GM15510 (cell line): ENCODE measurements around the gene MAST4.

Source experiments
- POLR2A ChIP-seq: IDR thresholded peaks from 3 replicates; pipeline ENCODE4 v1.6.1; 2011; ENCODE audit warnings: borderline replicate concordance; ENCODE audit not compliant: insufficient read length; ENCODE audit errors: extremely low read depth

The MAST4 gene

GRCh38 chr5:66757834-66758371 is 161.7 kb downstream of the MAST4 start:
- no peak for TF ChIP-seq POLR2A

- TF ChIP-seq POLR2A = no peak
These were observed 173.0 kb downstream of the MAST4 start for GRCh38 chr5:66769030-66769733.

GRCh38 chr5:66769839-66770617 is 173.8 kb downstream of the MAST4 start:
- no peak for TF ChIP-seq POLR2A

GRCh38 chr5:66777868-66778267 is 181.7 kb downstream of the MAST4 start:
- TF ChIP-seq POLR2A = no peak

- TF ChIP-seq POLR2A = no peak
These were observed 183.3 kb downstream of the MAST4 start for GRCh38 chr5:66779528-66779927.

- no peak for TF ChIP-seq POLR2A
These were observed 192.4 kb downstream of the MAST4 start for GRCh38 chr5:66788556-66788955.

GRCh38 chr5:66789434-66789833 is 193.2 kb downstream of the MAST4 start:
- TF ChIP-seq POLR2A = no peak

- TF ChIP-seq POLR2A = no peak
These were observed 196.9 kb downstream of the MAST4 start for GRCh38 chr5:66793049-66793448.

- TF ChIP-seq POLR2A = no peak
These were observed 199.5 kb downstream of the MAST4 start for GRCh38 chr5:66795682-66796081.

GRCh38 chr5:66796305-66797292 is 200.4 kb downstream of the MAST4 start:
- TF ChIP-seq POLR2A = no peak

GRCh38 chr5:66802941-66803340 is 206.7 kb downstream of the MAST4 start:
- TF ChIP-seq POLR2A = no peak

- no peak for TF ChIP-seq POLR2A
These were observed 209.6 kb downstream of the MAST4 start for GRCh38 chr5:66805514-66806430.

- no peak for TF ChIP-seq POLR2A
These were observed 211.6 kb downstream of the MAST4 start for GRCh38 chr5:66807743-66808142.

GRCh38 chr5:66808663-66809062 is 212.5 kb downstream of the MAST4 start:
- no peak for TF ChIP-seq POLR2A

GRCh38 chr5:66810151-66810550 is 214.0 kb downstream of the MAST4 start:
- no peak for TF ChIP-seq POLR2A

- TF ChIP-seq POLR2A = no peak
These were observed 214.7 kb downstream of the MAST4 start for GRCh38 chr5:66810848-66811261.
